Cardiac septum (tissue), 1 donor: Measurements from ENCODE around the gene GLT6D1. TPM values are rescaled to one million over a fixed set of nuclear protein-coding genes. Genes with fewer than 3 reads are reported as not detected.

Experiments used
- DNase-seq: peaks from one replicate; pipeline ENCODE4 v3.0.0-alpha.2; 2020; ENCODE audit warnings: low spot score
- intact Hi-C: fragments of 100-400 bp; cut with DNase I; formaldehyde crosslinking; loops from one replicate; pipeline ENCODE4 v1.14.0; 2022
- total RNA-seq: library from RNA; stranded (reverse); fragmentation: NEBNext Ultra II Directional; extraction: Animal tissue kit (Norgen Biotek cat#: 25700); gene quantifications from one replicate; pipeline ENCODE4 v1.2.1, GENCODE V29; 2021
- donor health status: DM: no; HTN: no; CAD: no.

The GLT6D1 gene
- total RNA-seq, 1 donor from 2014 or later, result not detected

- peak; percentile 58 for DNase-seq
- intact Hi-C loops, result no loop called here
Observed at GRCh38 chr9:135666534-135667462, 27.5 kb upstream of the GLT6D1 start.

GRCh38 chr9:135665795-135666189, 26.5 kb upstream of the GLT6D1 start:
- intact Hi-C loops, result no loop called here
- no peak for DNase-seq

GRCh38 chr9:135664801-135665794, 25.8 kb upstream of the GLT6D1 start:
- intact Hi-C loops, result no loop called here
- DNase-seq, result no peak

GRCh38 chr9:135664266-135664665, 24.9 kb upstream of the GLT6D1 start:
- no peak for DNase-seq
- intact Hi-C loops, result no loop called here

- intact Hi-C loops, result no loop called here
Observed at GRCh38 chr9:135663857-135664256, 24.5 kb upstream of the GLT6D1 start.

GRCh38 chr9:135663451-135663770, 24.1 kb upstream of the GLT6D1 start:
- intact Hi-C loops, result no loop called here
- no peak for DNase-seq

More at GRCh38 chr9:135663857-135664256, 24.5 kb upstream of the GLT6D1 start:
- DNase-seq, result no peak

- no peak for DNase-seq
- intact Hi-C loops, result no loop called here
Observed at GRCh38 chr9:135662758-135663450, 23.6 kb upstream of the GLT6D1 start, which contains the start of gene LCN9. TSS of gene LCN9 (plus strand) at chr9:135663309. CDS start at chr9:135663322, 13 bp downstream.

GRCh38 chr9:135661816-135662560, 22.6 kb upstream of the GLT6D1 start:
- intact Hi-C loops, result no loop called here
- DNase-seq, result no peak

- no peak for DNase-seq
- intact Hi-C loops, result no loop called here
Observed at GRCh38 chr9:135660407-135660806, 21.1 kb upstream of the GLT6D1 start.

GRCh38 chr9:135659252-135659651, 19.9 kb upstream of the GLT6D1 start:
- no peak for DNase-seq
- intact Hi-C loops, result no loop called here

GRCh38 chr9:135657416-135657815, 18.1 kb upstream of the GLT6D1 start:
- intact Hi-C loops, result no loop called here

GRCh38 chr9:135655317-135655716, 16.0 kb upstream of the GLT6D1 start:
- intact Hi-C loops, result no loop called here
- no peak for DNase-seq

More at GRCh38 chr9:135657416-135657815, 18.1 kb upstream of the GLT6D1 start:
- DNase-seq, result no peak

GRCh38 chr9:135650408-135650807, 11.1 kb upstream of the GLT6D1 start:
- intact Hi-C loops, result no loop called here
- DNase-seq, result no peak

GRCh38 chr9:135649508-135649907, 10.2 kb upstream of the GLT6D1 start:
- DNase-seq, result no peak
- intact Hi-C loops, result no loop called here

- DNase-seq, result no peak
- intact Hi-C loops, result no loop called here
Observed at GRCh38 chr9:135648494-135649410, 9.4 kb upstream of the GLT6D1 start.

GRCh38 chr9:135647884-135648283, 8.5 kb upstream of the GLT6D1 start:
- intact Hi-C loops, result no loop called here
- no peak for DNase-seq

GRCh38 chr9:135644631-135645218, 5.4 kb upstream of the GLT6D1 start:
- intact Hi-C loops, result no loop called here
- no peak for DNase-seq

GRCh38 chr9:135641745-135642144, 2.4 kb upstream of the GLT6D1 start:
- intact Hi-C loops, result no loop called here
- no peak for DNase-seq
